Neural cell (in vitro differentiated cells): ENCODE results near the gene ANKRD6. TPM values are rescaled to one million over a fixed set of nuclear protein-coding genes. Genes with fewer than 3 reads are reported as not detected.

ENCODE experiments used
- H2AFZ ChIP-seq: fragments of 200-600, 300-800 bp; sonication (generic), shearing (Covaris generic); 2 replicates; pipeline ENCODE4 v1.6.0; 2014; ENCODE audit warnings: low read depth, mild to moderate bottlenecking, antibody characterized with exemption, low read length, moderate library complexity
- H3F3A ChIP-seq: fragments of 200-600 bp; shearing (Covaris generic); 2 replicates; pipeline ENCODE4 v1.6.1; 2016; ENCODE audit warnings: mild to moderate bottlenecking, moderate library complexity, mixed read lengths, antibody characterized with exemption, low read length; ENCODE audit not compliant: insufficient read depth, poor library complexity, severe bottlenecking
- H3K27ac ChIP-seq: fragments of 200-600, 300-800 bp; sonication (generic), shearing (Covaris generic); 2 replicates; pipeline ENCODE4 v1.5.1; 2014; ENCODE audit warnings: mild to moderate bottlenecking, low read length, moderate library complexity
- H3K27me3 ChIP-seq: fragments of 300-800, 200-600 bp; sonication (generic), shearing (Covaris generic); 2 replicates; pipeline ENCODE4 v1.6.0; 2014; ENCODE audit warnings: mild to moderate bottlenecking, low read depth, low read length, moderate library complexity; ENCODE audit not compliant: insufficient read depth
- H3K36me3 ChIP-seq: fragments of 300-800, 200-600 bp; sonication (generic), shearing (Covaris generic); 2 replicates; pipeline ENCODE4 v1.5.1; 2014; ENCODE audit warnings: mild to moderate bottlenecking, antibody characterized with exemption, low read length, moderate library complexity; ENCODE audit not compliant: insufficient read depth
- H3K4me2 ChIP-seq: fragments of 300-800, 200-600 bp; sonication (generic), shearing (Covaris generic); 2 replicates; pipeline ENCODE4 v1.6.0; 2014; ENCODE audit warnings: mild to moderate bottlenecking, low read length
- H3K4me3 ChIP-seq: fragments of 300-800, 200-600 bp; sonication (generic), shearing (Covaris generic); 2 replicates; pipeline ENCODE4 v1.5.1; 2014; ENCODE audit warnings: mild to moderate bottlenecking, low read length, moderate library complexity
- H3K79me2 ChIP-seq: fragments of 200-600 bp; shearing (Covaris generic); replicated peaks from 2 replicates; pipeline ENCODE4 v1.6.0; 2014; ENCODE audit warnings: mild to moderate bottlenecking, low read length, moderate library complexity; ENCODE audit not compliant: insufficient read depth
- H3K9ac ChIP-seq: fragments of 300-800, 200-600 bp; sonication (generic), shearing (Covaris generic); 2 replicates; pipeline ENCODE4 v1.6.1; 2016; ENCODE audit warnings: mild to moderate bottlenecking, low read length, mixed read lengths
- H3K9me2 ChIP-seq: fragments of 200-600 bp; shearing (Covaris generic); 2 replicates; pipeline ENCODE4 v1.6.1; 2016; ENCODE audit warnings: mild to moderate bottlenecking, low read length, mixed read lengths; ENCODE audit not compliant: insufficient read depth
- H3K9me3 ChIP-seq: fragments of 200-600, 300-800 bp; sonication (generic), shearing (Covaris generic); 2 replicates; pipeline ENCODE4 v1.6.1; 2016; ENCODE audit warnings: mild to moderate bottlenecking, mixed run types, low read length, moderate library complexity, mixed read lengths
- H4K20me1 ChIP-seq: fragments of 200-600 bp; shearing (Covaris generic); 2 replicates; pipeline ENCODE4 v1.6.1; 2016; ENCODE audit warnings: mild to moderate bottlenecking, mixed run types; ENCODE audit not compliant: insufficient read depth
- EZH2 ChIP-seq: fragments of 200-600, 300-800 bp; shearing (Covaris generic), sonication (generic); IDR thresholded peaks from 2 replicates; pipeline ENCODE4 v1.6.1; 2014; ENCODE audit warnings: antibody characterized with exemption, low read length, borderline replicate concordance, mild to moderate bottlenecking; ENCODE audit not compliant: insufficient read depth, poor library complexity, severe bottlenecking
- POLR2AphosphoS5 ChIP-seq: IDR thresholded peaks from 2 replicates; pipeline ENCODE4 v1.6.1; 2012
- polyA plus RNA-seq: library from polyadenylated mRNA; depleted of rRNA; stranded (reverse); fragments of >200 nt; gene quantifications from 2 replicates; pipeline ENCODE4 v1.2.3, GENCODE V29; 2014
- small RNA-seq, 3 experiments: library from RNA; depleted of rRNA; stranded (forward); fragments of <200 nt; gene quantifications; one replicate each; pipeline ENCODE3, GENCODE V24; 2012
- TF ChIP-seq, protein P1 (sequence below): IDR thresholded peaks from 2 replicates; pipeline ENCODE4 v1.6.1; 2012; ENCODE audit warnings: borderline replicate concordance

The ANKRD6 gene
- polyA plus RNA-seq, 1 donor from 2014 or later = 43.5 TPM

DNA sequence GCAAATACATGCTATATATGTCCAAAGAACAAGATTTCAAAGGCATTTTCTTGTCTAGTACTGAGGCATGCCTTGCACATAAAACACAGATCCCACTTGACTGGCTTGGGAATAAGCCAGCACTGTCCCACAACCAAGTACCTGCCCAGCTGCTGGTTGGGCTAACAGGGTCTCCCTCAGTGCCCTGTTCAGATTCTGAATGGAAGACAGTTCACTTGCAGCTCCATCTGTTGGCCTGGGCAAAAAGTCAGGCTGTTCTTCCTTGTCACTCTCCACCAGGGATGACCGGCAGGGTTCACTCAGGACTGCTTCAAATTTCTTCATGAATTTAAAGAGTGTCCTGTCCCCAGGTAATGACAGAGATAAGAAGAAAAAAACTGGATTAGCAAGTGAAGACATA lies 250.0 kb downstream of the ANKRD6 start:
- Histone ChIP-seq H3K27me3 (no peaks in the 10 kb centered on the region), H3K9ac (no peak overlapping the region), H3K9me3 (no peaks in the 10 kb centered on the region), H3K79me2 (no peaks in the 10 kb centered on the region), H3K36me3 (peaks cover 9% of the 10 kb centered on the region), H3K27ac (no peak overlapping the region), H2AFZ (no peak overlapping the region), H3K4me2 (no peak overlapping the region), H3K9me2 (no peaks in the 10 kb centered on the region), H3K4me3 (no peak overlapping the region), H3F3A (no peaks in the 10 kb centered on the region), H4K20me1 (no peaks in the 10 kb centered on the region)
- TF ChIP-seq, protein P1, sequence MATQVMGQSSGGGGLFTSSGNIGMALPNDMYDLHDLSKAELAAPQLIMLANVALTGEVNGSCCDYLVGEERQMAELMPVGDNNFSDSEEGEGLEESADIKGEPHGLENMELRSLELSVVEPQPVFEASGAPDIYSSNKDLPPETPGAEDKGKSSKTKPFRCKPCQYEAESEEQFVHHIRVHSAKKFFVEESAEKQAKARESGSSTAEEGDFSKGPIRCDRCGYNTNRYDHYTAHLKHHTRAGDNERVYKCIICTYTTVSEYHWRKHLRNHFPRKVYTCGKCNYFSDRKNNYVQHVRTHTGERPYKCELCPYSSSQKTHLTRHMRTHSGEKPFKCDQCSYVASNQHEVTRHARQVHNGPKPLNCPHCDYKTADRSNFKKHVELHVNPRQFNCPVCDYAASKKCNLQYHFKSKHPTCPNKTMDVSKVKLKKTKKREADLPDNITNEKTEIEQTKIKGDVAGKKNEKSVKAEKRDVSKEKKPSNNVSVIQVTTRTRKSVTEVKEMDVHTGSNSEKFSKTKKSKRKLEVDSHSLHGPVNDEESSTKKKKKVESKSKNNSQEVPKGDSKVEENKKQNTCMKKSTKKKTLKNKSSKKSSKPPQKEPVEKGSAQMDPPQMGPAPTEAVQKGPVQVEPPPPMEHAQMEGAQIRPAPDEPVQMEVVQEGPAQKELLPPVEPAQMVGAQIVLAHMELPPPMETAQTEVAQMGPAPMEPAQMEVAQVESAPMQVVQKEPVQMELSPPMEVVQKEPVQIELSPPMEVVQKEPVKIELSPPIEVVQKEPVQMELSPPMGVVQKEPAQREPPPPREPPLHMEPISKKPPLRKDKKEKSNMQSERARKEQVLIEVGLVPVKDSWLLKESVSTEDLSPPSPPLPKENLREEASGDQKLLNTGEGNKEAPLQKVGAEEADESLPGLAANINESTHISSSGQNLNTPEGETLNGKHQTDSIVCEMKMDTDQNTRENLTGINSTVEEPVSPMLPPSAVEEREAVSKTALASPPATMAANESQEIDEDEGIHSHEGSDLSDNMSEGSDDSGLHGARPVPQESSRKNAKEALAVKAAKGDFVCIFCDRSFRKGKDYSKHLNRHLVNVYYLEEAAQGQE = no peak
- TF ChIP-seq POLR2AphosphoS5 (no peak), EZH2 (no peak)

Small RNAs within 50 kb of the gene (small RNA-seq; reads per million reads assigned to genes)
- 0 reads per million in 3 experiments for gene RN7SL11P

Other genes with a start within 250 kb of the ANKRD6 start
- gene GABRR1, start 215.8 kb upstream of the ANKRD6 start, polyA plus RNA-seq = 0.36 TPM in 1 of 2 replicates, not detected in the other
- 0.16 and 0.31 TPM in 2 replicates for gene GABRR2, start 117.9 kb upstream of the ANKRD6 start, polyA plus RNA-seq
- gene UBE2J1, start 80.4 kb upstream of the ANKRD6 start, polyA plus RNA-seq = 44.9 and 47.2 TPM in 2 replicates
- gene RRAGD, start 20.9 kb upstream of the ANKRD6 start, polyA plus RNA-seq = 32.2 and 34.1 TPM in 2 replicates
- 25.5 and 27.0 TPM in 2 replicates for gene LYRM2, start 205.6 kb downstream of the ANKRD6 start, polyA plus RNA-seq